HG02798 (cell line): ENCODE results near the gene TOMM20.
"Not testable (repeated sequence)": the region's sequence is repeated elsewhere in the genome, so short reads cannot be mapped to it uniquely, and the experiment has no call there.

Experiments used
- ATAC-seq: cut with Tn5 transposase; IDR thresholded peaks from one replicate; pipeline ENCODE4 v1.9.1; 2021; ENCODE audit warnings: mild to moderate bottlenecking; ENCODE audit not compliant: unreplicated experiment, poor library complexity

Gene TOMM20

DNA sequence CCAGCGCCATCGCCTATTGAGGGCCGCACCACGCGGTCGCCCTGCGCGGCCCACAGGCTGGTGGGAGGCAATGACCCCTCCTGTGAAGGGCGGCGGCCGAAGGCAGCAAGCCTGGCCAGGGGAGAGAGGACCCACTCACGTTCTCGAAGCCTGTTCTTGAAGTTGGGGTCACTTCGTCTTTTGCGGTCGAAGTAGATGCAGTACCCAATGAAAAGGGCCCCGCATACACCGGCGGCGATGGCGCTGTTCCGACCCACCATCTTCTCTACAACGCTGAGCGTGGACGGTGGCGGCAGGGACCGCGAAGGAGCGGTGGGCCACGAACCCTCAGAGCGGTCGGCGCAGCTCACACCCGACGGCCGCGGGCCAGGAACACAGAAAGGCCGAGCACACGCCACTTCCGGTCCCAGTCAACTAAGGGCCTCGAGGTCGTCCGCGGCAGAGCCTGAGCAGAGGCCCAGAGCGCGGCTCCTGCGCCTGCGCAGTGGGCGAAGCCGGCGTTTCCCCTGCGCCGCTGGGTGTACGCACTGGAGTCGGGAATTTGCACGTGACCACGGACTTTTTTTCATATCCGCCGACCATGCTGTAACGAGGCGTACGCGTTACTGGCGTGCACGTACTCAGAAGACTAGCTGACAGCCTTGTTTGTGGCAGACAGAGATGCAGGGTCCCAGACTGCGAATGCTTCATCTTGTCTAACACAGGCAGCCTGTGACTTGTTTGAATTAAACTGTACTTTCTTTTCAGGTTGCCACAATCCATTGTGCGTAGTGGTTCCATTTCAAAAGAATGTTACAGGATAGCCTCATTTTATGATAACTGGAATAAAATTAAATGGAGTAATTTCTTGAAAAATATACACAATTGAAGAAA lies at the start of gene TOMM20:
Gene TOMM20, minus strand, starts transcription at position 382 of the 873 bp plus-strand sequence. Its CDS starts 122 bp downstream, at position 260.
- peak; percentile 96 for ATAC-seq

DNA sequence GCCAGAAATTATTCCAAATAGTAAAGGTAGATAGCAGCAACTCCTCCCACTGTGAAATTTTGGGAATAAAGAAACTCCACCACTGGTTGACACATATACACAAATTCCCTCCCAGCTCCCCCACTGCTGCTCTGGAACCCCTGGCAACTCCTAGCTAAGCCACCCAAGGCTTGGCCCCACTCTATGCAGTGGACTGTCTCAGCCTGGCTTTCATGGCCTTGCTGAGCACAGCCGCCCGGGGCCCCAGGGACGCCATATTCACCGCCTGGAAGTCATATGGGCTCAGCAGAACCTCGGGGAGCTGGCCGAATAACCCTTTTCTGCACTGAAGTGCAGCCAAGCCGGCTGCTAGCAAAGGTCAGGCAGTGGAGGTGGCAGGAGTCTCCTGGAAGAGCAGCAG lies 47.8 kb upstream of the TOMM20 start:
- ATAC-seq: no peak

DNA sequence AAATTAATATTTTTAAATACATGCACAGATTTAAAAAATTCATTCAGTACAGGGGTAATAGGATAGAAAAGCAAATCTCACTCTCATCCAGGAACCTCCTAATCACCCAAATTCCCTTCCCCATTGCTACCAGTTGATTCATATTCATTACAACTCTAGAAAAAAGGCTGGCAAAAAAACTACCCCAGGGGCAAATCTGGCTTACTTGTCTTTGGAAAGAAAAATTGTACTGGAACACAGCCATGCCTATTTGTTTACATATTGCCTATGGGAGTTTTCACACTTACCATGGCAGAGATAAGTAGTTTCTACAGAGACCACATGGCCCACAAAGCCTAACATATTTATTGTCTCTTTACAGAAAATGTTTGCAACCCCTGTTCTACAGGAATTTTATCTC lies 41.3 kb upstream of the TOMM20 start:
- no peak for ATAC-seq

DNA sequence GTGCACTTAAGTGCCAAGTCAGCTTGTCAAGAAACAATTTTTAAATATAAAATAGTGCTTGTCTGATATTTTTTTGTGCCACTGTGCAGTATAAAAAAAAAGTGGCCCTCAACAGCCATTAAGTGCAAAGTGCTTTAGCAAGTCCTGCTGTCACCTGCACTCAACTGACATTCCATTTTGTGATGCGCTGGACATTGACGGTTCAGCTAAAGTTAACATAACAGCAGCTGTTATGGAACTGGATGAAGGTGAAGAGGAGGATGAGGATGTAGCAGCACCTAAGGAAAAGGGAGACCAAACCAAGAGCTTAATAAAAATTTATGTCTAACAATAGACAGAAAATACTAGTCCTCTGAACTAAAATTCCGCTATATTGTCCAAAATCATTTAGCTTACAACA lies 39.7 kb upstream of the TOMM20 start:
- ATAC-seq: no peak

DNA sequence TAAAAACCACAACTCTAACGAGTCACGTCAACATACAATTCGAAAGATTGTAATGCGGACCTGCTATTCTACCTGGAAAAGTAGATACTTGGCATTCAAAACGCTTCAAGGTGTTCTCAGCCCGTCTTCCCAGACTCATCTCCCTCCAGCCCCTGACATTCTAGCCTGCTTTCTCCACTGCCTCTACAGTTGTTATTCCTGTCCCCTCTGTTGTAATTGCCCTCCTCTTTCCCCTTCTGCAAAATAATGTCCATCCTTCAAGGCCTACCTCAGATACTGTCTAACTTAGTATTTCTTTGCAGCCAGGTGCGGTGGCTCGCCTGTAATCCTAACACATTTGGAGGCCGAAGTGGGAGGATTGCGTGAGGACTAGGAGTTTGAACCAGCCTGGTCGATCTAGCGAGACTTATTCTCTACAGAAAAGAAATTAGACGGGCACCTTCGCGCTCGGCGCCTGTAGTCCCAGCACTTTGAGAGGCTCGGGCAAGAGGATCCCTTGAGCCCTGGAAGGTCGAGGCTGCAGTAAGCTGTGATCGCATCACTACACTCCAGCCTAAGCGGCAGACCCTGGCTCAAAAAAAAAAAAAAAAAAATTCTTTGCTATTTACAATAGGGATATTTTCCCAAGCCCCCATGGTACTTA lies 33.2 kb upstream of the TOMM20 start:
- no peak for ATAC-seq

DNA sequence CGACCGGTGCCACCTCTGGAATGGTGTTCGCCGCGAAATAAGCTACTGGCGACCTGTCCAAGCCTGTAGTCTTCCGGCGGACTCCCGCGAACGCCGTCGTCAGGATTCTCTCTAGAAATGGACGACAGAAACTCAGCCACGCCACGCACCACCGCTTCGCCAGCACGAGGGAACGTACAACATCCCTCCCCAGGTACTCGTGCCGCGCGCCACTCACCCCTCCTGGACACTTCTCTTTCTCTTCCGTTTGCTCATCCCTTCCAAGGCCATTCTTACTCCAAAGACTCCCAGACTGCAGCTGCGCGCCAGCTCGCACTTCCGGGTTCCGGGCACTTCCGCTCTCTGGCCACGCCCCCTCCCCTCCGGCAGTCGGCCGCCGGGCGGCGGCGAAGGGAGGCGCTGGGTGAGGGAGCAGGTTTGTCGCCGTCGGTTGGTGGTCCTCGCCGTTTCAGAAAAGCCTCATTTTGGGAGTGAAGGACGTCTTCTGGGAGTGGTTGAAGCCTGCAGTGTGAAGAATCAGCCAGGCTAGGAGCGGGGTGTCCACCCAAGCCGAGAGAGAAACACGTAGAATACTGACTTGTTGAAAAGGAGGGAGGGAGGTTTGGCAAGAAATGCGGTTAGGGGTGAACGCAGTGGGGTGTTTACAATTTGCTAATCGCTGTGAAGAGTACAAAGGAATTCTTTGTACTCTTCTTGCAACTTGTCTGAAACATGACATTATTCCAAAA lies 32.5 kb upstream of the TOMM20 start, which contains the start of gene RBM34:
Gene RBM34, minus strand, starts transcription at position 294 of the 728 bp plus-strand sequence. Its CDS starts 24 bp downstream, at position 270.
- peak; percentile 96 for ATAC-seq

DNA sequence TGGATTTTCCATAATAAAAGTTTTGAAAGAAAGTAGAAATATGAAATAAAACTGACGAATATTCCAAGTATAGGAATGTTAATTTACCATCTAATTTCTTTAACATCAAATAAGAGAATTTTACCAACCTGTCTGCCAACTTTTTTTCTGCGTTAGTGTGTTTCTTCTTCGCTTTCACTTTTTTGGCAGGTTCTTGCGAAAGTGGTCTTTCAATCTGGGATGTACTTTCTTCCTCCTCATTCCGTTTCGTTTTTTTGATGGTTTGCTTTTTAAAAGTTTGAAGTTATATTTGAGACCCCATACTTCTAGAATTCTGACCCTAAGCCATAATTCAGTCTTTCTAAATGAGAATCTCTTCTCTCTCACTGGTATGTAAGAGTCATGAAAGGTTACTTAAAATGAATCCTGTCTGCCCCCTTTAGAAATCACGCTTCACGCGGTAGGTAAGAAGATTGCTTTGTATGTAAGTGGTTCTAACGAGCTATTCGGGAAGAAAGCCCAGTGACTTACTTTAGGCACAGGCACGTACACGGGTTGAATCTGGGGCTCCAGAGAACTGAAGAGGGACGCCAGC lies 31.8 kb upstream of the TOMM20 start:
- peak; percentile 27 for ATAC-seq

DNA sequence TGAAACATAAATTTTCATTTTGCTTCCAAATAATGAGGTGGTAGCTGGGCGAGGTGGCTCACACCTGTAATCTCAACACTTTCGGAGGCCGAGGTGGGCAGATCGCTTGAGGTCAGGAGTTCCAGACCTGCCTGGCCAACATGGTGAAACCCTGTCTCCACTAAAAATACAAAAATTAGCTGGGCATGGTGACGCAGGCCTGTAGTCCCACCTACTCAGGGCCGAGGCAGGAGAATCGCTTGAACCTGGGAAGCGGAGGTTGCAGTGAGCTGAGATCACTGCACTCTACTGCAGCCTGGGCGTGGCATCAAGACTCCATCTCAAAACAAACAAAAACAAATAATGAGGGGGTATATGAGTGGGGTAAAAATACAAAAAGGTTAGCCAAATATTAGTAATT lies 31.3 kb upstream of the TOMM20 start:
- ATAC-seq: not testable (repeated sequence)

DNA sequence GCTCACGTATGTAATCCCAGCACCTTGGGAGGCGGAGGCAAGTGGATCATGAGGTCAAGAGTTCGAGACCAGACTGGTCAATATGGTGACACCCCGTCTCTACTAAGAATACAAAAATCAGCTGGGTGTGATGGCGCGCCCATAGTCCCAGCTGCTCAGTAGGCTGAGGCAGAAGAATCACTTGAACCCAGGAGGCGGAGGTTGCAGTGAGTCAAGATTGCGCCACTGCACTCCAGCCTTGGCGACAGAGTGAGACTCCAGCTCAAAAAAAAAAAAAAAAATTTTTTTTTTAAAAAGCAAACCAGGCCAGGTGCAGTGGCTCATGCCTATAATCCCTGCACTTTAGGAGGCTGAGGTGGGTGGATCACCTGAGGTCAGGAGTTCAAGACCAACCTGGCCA lies 30.6 kb upstream of the TOMM20 start:
- ATAC-seq: not testable (repeated sequence)

DNA sequence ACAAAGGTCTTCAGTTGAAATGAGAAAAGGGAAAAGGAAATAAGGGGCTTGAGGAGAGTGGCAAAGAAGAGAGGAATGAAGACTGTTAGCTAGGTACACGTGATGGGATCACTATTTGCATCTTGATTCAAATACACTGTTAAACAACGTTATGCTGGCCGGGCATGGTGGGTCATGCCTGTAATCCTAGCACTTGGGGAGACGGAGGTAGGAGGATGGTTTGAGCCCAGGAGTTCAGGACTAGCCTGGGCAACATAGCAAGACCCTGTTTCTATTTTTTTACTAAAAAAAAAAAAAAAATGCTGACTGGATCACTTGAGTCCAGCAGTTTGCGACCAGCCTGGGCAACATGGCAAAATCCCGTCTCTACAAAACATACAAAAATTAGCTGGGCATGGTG lies 30.0 kb upstream of the TOMM20 start:
- no peak for ATAC-seq

DNA sequence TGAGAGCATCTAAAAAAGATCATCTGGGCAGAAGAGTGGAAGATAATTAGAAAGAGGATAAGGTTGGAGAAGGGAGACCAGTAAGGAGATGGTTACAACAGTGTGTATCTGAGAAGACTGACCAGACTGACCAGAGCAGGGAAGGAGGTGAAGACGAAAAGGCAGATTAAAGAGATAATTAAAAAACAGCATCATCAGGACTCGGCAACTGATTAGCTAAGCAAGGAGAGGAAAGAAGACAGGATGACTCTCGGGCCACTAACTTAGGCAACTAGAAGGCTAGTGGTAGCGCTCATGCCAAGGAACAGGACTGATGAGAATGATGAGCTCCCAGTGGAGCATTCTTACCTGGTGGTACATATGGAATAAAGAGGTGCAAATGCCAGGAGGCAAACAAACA lies 28.5 kb upstream of the TOMM20 start:
- ATAC-seq: no peak

DNA sequence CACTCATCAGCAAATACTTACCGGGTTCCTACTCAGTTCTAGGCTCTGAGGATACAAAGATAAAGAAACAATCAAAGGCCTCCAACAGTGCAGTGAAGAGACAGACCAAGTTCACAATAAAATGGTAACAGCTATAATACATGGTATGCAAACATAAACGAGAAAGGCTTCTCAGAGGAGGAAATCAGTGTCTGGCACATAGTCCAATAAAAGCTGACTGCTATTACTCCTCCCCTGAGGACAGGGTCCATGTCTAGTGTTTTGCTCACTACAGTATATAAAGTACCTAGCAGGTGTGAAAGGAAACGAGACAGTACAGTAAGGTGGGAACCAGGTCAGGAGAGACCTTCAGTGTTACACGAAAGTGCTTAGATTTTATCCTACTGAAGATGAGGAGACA lies 28.1 kb upstream of the TOMM20 start:
- no peak for ATAC-seq

DNA sequence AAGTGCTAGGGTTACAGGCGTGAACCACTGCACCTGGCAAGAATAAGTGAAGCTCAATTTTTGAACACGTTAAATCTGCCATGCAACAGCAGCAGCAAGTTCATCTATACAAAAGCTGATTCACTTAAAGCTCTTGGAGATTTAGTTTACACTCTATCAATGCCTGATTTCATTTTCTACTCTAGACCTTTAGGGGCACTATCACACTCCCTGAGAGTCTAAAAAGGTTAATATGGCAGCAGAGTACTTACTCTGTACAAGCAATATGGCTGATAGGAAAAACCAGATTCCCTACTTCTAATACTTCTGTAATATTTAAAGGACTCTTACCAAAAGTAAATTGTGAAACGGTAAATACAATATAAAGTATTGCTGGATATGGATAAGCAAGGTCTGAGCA lies 27.6 kb upstream of the TOMM20 start:
- no peak for ATAC-seq

DNA sequence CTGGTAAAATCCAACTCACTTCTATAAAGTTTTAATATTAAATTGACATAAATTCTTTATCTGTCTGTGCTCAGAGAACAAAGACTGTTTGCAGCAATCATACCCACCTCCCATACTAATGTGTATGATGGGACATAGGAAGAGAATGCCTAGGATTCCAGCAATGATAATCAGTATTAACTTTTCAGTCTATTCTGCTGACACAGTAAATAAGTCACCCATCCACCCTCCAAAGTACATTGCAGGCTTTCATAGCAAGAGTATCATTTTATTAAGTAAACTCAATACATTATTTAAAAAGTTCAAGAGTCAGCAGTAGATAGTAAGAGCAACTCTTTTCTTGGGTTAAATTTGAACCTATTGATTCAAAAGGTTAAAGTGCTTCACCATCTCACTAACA lies 23.6 kb upstream of the TOMM20 start:
- no peak for ATAC-seq

DNA sequence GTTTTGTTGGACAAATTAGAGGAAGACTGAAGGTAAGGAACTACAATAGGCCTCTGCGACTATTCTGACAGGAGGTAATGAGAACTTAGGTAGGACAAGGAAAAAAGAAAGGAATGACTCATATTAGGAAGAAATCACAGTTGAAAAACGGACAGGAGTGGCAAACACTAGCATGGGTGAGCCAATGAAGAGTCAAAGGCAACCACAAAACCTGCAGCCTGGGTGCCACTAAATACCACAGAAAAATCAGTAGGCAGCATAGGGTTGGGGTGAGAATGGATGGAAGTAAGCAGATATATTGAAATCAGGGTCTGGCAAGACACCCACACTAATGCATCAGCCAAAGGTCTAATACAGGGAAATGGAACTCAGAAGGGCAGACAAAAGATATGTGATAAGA lies 22.4 kb upstream of the TOMM20 start:
- no peak for ATAC-seq

DNA sequence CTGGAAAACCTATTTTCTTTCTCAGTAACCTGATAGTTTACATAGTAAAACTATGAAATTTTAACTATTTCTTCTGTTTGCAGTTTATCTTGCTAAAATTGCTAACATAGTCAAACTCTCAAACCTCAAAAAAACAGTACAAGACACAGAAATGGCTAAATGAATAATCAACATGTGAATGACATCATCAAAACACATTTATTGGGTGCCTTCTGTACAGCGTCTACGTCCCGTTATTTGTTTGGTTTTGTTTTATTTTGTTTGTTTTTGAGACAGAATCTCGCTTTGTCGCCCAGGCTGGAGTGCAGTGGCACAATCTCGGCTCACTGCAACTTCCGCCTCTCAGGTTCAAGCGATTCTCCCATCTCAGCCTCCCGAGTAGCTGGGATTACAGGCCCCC lies 21.2 kb upstream of the TOMM20 start:
- ATAC-seq: no peak

DNA sequence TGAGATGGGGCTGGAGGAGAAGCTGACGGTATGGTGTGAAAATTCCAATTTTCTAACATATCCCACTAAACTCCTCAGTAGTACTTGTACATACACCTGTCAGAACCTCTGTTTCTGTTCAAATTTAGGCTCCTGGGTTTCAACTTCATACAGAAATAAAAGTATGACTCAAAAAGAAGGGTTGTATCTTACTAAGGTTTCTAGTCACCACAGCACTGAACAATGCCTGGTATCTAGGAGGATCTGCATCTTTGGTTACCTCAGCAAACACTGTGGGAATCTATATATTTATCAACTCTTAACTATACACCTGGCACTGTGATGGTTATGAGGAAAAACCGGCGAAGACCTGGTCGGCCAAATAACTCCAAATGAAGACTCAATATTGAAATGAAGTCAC lies 18.6 kb upstream of the TOMM20 start:
- no peak for ATAC-seq

DNA sequence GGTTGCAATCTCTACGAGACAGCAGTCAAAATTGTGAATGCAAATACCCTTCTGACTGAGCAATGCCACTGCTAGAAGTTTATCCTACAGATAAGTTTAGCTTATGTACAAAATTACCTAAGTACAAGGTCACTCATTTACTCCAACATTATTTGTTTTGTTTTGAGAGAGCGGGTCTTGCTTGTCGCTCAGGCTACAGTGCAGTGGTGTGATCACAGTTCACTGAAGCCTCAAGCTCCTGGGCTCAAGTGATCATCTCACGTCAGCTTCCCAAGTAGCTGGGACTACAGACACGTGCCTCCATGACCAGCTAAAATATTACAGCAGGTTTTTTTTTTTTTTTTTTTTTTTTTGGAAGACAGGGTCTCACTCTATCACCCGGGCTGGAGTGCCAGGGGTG lies 17.0 kb upstream of the TOMM20 start:
- ATAC-seq: no peak

DNA sequence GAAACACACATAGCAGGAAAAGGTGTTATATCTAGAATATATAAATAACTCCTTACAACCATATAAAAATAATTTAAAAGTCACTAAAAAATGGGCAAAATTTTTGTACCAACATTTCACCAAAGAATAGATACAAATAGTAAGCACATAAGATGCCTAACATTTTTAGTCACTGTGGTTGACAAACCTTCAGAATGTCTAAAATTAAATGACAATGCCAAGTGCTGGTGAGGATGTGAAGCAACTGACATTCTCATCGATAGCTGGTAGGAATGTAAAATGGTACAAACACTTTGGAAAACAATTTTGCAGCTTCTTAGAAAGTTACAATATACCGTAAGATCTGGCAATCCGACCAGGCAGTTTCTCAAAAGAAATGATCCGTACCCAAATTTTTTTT lies 14.4 kb upstream of the TOMM20 start:
- ATAC-seq: no peak

DNA sequence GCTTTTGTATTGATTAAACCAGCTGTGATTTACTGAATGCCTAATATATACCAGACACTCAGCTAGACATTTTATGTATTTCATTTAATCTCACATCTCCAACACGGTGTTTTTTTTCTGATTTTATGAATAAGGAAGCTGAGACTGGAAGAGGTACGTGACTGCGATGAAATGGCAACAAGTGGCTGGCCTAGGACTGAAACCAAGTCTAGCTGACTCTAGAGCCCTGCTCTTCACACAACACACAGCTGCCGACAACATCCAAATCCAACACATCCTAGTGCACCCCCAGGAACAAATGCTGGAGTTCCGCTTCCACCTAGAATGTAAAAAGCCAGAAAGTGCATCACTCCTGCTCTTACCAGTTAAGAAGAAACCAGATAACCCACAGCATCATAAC lies 10.7 kb upstream of the TOMM20 start:
- no peak for ATAC-seq

DNA sequence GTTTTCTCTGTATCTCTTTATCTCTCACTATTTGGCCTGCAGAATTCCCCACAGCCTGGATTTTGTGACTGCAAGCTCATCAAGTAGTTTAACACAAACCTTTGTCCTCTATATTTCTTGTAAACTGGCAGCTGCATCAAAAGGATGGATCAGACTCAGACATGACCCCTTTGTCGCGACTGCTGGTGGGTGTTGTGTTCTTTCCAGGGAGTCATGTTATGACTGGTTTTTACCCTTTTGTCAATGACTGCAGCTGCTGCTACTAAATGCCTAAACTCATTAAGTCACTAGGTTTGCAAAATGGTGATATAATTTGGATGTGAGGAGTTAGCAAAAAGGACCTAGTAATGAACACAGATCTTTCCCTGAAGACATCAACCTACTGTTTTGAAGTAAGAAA lies 10.2 kb upstream of the TOMM20 start:
- ATAC-seq: no peak
